HG03095 (cell line): Measurements from ENCODE around the gene MED26.
"Not testable (repeated sequence)": the region's sequence is repeated elsewhere in the genome, so short reads cannot be mapped to it uniquely, and the experiment has no call there.

Source experiments
- ATAC-seq: cut with Tn5 transposase; IDR thresholded peaks from one replicate; pipeline ENCODE4 v1.9.1; 2021; ENCODE audit warnings: moderate library complexity; ENCODE audit not compliant: unreplicated experiment

MED26 gene

DNA sequence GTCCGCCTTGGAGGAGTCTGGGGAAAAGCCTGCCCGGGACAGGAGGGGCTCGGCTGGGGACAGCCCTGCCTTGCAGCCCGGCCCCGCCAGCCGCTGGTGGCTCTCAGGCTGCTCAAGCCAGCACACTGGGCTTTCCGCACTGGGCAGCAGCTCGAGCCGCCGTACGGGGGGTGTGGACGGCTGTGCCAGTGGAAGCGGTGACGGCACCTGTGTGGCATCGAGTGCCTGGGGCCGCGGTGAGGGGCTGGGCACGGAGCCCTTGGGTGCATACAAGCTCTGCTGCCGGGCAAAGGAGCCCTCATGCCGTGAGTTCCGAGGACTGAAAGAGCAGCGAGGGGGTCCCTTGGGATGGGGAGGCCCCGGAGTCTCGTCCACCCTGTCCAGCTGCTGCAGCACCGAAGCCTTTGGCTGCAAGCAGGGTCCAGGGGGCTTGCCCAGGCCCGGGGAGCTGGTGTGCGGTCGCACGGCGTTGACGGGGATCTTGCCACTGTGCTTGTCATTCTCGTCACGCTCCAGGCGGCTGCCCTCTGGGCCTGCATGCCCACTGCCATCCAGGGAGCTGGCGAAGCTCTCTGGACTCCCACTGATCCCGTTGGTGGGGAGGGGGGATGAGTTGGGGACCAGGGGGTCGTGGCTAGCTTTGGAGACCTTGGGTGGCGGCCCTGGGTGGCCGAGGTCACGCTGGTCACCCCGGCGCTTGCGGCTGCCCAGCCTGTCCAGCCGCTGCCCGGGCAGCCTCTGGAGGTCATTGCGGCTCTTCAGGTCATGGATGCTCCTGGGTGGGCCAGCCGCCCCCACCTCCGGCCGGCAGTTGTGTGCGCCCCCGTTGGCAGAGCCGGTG is 51.1 kb downstream of the MED26 start:
- no peak for ATAC-seq

DNA sequence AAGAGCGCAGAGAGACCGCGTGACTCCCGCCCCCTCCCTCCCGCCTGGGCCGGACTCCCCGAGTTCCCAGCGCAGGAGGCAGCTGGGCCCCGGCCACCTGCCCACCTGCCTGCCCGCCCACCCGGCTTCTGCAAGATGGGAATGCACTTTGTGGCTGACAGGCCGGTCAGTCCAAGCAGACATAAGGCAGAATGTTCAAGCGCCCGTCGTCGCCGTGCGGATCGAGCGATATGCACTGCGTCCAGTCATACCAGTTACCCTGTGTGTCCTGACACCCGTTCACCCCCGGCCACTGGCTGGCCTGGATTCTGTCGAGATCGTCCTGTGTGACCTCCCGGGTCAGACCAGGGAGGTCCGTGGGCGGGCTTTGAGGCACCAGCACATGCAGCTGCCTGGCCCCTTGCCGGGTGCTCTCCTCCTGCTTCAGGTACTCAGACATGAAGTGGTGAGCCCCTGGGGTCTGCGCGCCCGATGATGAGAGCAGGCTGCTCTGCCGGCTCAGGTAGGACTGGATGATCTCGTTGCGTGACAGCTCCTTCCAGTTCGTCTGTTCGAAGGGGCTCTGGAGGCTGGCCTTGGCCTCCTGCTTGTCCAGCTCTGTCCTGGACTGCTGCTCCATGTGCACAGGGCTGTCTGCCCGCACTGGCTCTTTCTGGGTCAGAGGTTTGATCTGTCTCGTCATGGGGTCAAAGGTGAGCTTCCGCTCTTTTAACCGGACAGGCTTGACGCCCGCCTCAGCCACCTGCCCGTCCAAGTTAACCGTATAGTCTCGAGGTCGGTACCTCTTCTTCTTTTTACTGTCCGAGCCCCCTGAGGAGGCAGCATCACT is 51.9 kb downstream of the MED26 start:
- ATAC-seq: no peak

DNA sequence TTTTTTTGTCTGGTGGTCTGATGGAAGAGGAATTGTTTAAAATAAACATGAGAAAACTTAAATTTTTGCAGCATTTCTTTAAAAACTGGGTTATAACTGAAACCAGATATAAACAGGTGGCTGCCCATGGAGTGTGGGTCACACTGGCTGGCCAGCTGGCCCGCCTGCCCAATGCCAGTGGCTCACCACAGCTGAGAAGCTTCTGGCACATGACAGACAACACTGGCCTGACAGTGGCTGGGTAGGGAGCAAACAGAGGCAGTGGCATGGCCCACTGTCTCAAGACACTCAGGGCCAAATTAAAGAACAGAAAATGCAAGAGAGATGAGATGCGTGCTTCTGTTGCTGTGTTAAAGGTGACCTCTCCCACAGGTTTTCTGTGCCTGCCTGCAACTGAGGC is 52.7 kb downstream of the MED26 start:
- ATAC-seq: no peak

DNA sequence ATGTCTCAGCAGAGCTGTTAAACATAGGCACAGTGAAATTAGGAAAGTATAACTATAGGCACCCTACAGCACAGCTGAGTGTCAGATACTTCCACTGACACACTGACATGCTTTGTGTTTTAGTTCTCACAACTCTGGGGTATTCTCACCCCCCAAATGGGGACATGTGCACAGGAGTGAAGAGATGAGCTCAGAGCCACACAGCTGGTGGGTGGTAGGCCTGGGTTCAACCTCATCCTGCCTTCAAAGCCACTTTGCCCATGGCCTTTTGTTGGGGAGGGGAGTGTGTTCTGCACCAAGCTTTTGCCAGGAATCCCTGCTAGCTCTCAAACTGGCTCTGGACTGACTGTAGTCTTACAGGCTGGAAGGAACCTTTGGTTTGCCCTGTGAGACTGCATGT is 54.1 kb downstream of the MED26 start:
- no peak for ATAC-seq

DNA sequence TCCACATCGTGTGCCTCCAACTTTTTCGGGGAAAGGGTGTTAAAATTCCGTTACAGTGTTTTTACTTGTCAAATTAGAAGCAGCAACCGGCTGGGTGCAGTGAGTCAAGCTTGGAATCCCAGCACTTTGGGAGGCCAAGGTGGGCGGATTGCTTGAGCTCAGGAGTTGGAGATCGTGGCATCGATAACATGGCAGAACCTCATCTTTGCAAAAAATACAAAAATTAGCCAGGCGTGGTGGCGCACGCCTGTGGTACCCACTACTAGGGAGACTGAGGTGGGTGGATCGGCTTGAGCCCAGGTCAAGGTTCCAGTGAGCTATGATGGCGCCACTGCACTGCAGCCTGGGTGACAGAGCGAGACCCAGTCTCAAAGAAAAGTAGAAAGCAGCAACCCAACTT is 54.7 kb downstream of the MED26 start:
- ATAC-seq: no peak

DNA sequence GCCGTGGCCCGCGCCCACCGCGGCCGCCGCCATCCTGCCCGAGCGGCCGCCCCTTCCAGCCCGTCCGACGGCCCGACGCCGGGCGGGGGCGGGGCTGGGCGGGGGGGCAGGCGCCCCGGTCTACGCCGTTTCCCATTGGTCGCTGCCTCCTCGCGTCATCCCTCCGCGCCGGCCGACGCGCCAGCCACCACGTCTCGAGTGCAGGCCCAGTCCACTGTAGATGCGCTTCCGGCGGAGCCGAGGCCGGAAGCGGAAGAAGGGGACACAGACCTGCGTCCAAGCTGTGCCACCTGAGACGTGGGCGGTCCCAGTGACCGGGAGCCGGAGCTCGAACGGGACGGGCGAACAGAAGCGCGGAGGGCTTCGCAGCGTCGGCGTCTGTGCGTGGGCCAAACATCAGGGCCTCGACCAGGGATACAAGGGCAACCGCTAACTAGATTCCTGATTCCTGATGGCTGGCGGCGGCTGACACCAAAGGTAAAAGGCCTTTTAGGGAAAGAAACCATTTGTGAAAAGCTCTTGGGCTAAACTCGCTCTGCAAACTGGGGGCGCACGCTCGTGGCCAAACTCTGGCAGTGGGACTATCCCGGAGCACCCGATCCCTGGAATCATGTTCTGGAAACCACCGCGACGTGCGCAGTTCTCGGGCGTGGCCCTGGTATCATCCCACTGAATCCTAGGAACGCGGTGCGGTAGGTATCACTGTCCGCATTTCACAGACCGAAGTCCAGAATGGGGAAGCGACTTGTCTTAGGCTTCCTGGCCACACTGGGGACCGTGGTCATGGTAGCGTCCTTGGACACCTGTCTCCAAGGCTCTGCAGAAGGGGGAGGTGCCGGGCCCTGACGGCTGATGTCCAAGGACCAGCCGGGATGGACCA is 55.4 kb downstream of the MED26 start, which contains the start of gene SLC35E1:
Gene SLC35E1, minus strand, starts transcription at position 84 of the 880 bp plus-strand sequence. Its CDS starts 51 bp downstream, at position 33.
- ATAC-seq: peak; percentile 63

DNA sequence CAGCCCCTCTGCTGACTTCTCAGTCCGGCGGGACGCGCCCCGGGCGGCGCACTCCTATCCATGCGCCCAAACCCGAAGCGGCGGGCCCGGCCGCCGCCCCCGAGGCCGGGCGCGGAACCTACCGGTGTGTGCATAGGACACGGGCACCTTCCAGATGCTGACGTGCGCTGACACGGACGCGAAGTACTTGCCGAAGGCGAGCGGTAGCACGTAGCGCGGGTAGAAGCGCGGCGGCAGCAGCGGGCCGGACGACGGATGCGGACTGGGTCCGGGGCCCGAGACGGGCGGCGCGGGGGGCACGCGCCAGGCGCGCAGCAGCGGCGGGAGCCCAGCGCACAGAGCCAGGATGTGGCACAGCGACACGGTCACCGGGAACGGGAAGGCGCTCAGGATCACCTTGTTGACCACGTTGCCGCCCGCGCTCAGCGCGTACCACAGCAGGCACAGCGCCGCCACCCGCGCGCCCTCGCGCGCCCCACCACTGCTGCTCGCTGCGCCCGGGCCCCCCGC is 56.1 kb downstream of the MED26 start:
- peak; percentile 23 for ATAC-seq

- no peak for ATAC-seq
Observed at GRCh38 chr19:16571283-16571682, 56.7 kb downstream of the MED26 start.

- no peak for ATAC-seq
Observed at GRCh38 chr19:16569609-16570320, 58.2 kb downstream of the MED26 start.

DNA sequence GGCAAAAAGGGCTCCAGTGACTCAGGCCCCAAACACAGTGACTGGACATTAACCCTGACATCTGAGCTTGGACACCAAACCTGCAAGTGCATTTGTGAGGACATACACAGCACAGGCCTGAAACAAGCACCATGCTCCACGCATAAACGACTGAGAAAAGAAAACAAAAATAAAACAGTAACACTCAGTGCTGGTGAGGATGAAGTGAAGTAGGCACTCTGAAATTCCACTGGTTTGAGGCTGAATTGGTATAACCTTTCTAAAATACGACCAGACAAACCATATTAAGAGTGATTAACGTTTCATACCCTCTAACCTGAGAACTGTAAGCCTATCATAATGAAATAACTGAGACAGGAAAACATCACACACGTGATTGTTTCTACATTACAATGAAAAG is 61.3 kb downstream of the MED26 start:
- no peak for ATAC-seq

DNA sequence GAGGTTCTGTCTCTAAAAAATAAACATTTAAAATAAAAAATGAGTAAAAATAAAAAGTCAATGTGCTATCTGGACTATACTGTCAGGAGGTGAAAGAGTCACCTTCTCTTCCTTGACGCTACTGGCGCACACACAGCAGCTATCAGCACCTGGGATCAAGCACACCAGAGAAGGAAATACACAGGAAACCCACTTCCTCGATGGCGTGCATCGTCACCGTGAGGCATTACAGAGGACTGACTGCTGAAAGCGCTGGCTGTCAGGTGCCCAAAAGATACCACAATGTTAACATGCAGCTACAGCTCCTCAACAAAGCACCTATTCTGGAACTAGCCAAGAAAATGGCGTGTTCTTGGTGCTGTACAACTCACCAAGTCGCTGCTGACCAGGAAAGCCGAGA is 61.8 kb downstream of the MED26 start:
- no peak for ATAC-seq

GRCh38 chr19:16564842-16565241 is 63.2 kb downstream of the MED26 start:
- ATAC-seq: no peak

GRCh38 chr19:16562608-16563025 is 65.4 kb downstream of the MED26 start:
- ATAC-seq: no peak

GRCh38 chr19:16561382-16561781 is 66.6 kb downstream of the MED26 start:
- ATAC-seq: no peak

DNA sequence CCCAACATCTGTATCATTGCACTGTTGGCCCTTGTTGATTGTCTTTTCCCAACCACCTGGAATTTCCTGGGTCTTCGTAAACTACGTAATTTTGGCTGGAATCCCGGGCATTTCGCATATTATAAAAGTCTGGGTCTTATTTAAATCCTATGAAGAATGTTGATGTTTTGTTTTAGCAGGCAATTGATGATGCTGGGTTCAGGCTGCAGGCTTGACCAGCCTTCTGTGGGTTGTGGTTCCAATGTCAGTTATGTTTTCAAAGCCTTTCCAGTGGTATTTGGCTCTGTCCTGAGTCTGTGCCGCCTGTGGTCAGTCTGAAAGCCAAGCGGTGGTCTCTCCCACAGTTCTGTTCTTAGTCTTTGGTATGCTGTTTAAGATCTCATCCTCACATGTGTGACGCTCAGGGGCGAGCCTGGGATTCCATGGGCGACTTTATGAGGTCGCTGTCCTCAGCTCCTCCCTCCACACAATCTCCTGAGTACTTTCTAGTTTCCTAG is 68.2 kb downstream of the MED26 start:
- no peak for ATAC-seq

- ATAC-seq: no peak
Observed at GRCh38 chr19:16554776-16555175, 73.2 kb downstream of the MED26 start.

DNA sequence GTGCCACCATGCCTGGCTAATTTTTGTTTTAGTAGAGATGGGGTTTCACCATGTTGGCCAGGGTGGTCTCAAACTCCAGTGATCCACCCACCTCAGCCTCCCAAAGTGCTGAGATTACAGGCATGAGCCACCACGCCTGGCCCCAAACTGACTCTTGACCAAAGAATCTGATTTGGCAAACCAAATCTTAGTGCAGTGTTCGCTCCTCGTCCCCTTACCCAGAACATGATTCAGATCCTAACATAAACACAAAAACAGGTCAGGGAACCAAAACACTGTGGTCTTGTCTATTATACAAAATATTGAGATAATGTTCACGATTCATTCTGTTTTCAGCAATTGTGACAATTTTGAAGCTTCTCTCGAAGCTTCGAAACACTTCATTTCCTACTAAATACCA is 76.1 kb downstream of the MED26 start:
- not testable (repeated sequence) for ATAC-seq

DNA sequence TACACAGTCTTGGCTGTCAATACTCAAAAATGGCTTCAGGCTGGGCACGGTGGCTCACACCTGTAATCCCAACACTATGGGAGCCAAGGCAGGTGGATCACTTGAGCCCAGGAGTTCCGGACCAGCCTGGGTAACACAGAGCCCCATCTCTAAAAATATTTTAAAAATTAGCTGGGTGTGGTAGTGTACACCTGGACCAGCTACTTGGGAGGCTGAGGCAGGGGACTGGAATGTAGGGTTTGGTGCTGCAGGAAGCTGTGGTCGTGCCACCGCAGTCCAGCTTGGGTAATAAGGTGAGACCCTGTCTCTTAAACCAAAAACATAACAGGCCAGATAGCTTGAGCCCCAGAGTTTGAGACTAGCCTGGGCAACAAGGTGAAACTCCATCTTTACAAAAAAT is 79.0 kb downstream of the MED26 start:
- no peak for ATAC-seq

GRCh38 chr19:16544473-16545231 is 83.4 kb downstream of the MED26 start:
- no peak for ATAC-seq
